GM04503 (cell line): Measurements from ENCODE around the gene HSD17B13.

Source experiments
- DNase-seq: peaks from one replicate; pipeline ENCODE4 v3.0.0-alpha.2; 2012; ENCODE audit warnings: low read depth

HSD17B13 gene

GRCh38 chr4:87262886-87263285 lies 59.8 kb downstream of the HSD17B13 start:
- DNase-seq = no peak

GRCh38 chr4:87260477-87260876 lies 62.2 kb downstream of the HSD17B13 start:
- no peak for DNase-seq

GRCh38 chr4:87258677-87259076 lies 64.0 kb downstream of the HSD17B13 start:
- no peak for DNase-seq

- no peak for DNase-seq
Measured at GRCh38 chr4:87257523-87257922, 65.2 kb downstream of the HSD17B13 start.

- DNase-seq = no peak
Measured at GRCh38 chr4:87255755-87256154, 66.9 kb downstream of the HSD17B13 start.
